GM06990 (cell line): ENCODE results near the gene GCAT.

Experiments
- DNase-seq: peaks from one replicate; pipeline ENCODE4 v3.0.0-alpha.2; 2011; ENCODE audit not compliant: insufficient read length; ENCODE audit errors: extremely low read depth
- H3K27me3 ChIP-seq: replicated peaks from 2 replicates; pipeline ENCODE4 v1.6.0; 2011; ENCODE audit warnings: low read length; ENCODE audit not compliant: control insufficient read depth, insufficient read depth
- H3K36me3 ChIP-seq: 2 replicates; pipeline ENCODE4 v1.5.1; 2011; ENCODE audit warnings: low read length; ENCODE audit not compliant: control insufficient read depth, insufficient read depth
- H3K4me3 ChIP-seq: replicated peaks from 2 replicates; pipeline ENCODE4 v1.5.1; 2011; ENCODE audit warnings: low read depth, mild to moderate bottlenecking, control low read depth, low read length
- TF ChIP-seq, protein P1 (sequence below): IDR thresholded peaks from 2 replicates; pipeline ENCODE4 v1.5.1; 2011; ENCODE audit warnings: low read length, control low read depth, mild to moderate bottlenecking, inconsistent platforms; ENCODE audit not compliant: insufficient read depth, poor library complexity, severe bottlenecking

GCAT gene

DNA sequence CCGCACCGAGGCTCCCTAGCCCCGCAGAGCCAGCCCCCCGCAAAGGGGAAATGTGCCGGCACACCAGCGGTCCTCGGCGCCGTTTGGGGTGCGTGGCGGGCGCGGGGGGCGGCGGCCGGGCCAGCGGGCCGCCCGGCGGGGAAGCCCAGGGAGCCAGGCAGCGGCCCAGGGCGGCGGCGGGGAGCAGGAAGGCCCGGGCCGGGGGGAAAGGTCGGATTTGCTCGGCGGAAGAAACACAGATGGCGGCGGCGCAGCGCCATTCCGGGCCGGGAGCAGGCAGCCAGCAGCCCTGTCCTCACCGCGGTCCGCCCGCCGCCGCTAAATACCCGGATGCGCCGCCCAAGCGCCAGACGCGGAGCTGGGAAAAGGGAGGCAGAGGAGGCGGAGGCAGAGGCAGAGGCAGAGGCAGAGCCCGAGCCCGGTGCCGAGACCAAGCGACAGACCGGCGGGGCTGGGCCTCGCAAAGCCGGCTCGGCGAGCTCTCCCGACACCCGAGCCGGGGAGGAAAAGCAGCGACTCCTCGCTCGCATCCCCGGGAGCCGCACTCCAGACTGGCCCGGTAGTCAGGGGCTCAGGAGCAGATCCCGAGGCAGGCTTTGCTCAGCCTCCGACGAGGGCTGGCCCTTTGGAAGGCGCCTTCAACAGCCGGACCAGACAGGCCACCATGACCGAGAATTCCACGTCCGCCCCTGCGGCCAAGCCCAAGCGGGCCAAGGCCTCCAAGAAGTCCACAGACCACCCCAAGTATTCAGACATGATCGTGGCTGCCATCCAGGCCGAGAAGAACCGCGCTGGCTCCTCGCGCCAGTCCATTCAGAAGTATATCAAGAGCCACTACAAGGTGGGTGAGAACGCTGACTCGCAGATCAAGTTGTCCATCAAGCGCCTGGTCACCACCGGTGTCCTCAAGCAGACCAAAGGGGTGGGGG, 2.6 kb upstream of the GCAT start:
- H3K4me3 ChIP-seq = peak overlapping the region; percentile 46

DNA sequence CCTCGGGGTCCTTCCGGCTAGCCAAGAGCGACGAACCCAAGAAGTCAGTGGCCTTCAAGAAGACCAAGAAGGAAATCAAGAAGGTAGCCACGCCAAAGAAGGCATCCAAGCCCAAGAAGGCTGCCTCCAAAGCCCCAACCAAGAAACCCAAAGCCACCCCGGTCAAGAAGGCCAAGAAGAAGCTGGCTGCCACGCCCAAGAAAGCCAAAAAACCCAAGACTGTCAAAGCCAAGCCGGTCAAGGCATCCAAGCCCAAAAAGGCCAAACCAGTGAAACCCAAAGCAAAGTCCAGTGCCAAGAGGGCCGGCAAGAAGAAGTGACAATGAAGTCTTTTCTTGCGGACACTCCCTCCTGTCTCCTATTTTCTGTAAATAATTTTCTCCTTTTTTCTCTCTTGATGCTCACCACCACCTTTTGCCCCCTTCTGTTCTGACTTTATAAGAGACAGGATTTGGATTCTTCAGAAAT, 1.9 kb upstream of the GCAT start:
- H3K4me3 ChIP-seq = no peak overlapping the region; the same call in 1 of the 2 replicates

More for the DNA sequence above, 2.6 kb upstream of the GCAT start:
- TF ChIP-seq, protein P1, sequence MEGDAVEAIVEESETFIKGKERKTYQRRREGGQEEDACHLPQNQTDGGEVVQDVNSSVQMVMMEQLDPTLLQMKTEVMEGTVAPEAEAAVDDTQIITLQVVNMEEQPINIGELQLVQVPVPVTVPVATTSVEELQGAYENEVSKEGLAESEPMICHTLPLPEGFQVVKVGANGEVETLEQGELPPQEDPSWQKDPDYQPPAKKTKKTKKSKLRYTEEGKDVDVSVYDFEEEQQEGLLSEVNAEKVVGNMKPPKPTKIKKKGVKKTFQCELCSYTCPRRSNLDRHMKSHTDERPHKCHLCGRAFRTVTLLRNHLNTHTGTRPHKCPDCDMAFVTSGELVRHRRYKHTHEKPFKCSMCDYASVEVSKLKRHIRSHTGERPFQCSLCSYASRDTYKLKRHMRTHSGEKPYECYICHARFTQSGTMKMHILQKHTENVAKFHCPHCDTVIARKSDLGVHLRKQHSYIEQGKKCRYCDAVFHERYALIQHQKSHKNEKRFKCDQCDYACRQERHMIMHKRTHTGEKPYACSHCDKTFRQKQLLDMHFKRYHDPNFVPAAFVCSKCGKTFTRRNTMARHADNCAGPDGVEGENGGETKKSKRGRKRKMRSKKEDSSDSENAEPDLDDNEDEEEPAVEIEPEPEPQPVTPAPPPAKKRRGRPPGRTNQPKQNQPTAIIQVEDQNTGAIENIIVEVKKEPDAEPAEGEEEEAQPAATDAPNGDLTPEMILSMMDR = no peak
- Histone ChIP-seq H3K27me3 (peaks cover 10% of the 10 kb centered on the region; the same call in 1 of the 2 replicates), H3K36me3 (no peaks in the 10 kb centered on the region)
- peak; percentile 54 for DNase-seq

DNA sequence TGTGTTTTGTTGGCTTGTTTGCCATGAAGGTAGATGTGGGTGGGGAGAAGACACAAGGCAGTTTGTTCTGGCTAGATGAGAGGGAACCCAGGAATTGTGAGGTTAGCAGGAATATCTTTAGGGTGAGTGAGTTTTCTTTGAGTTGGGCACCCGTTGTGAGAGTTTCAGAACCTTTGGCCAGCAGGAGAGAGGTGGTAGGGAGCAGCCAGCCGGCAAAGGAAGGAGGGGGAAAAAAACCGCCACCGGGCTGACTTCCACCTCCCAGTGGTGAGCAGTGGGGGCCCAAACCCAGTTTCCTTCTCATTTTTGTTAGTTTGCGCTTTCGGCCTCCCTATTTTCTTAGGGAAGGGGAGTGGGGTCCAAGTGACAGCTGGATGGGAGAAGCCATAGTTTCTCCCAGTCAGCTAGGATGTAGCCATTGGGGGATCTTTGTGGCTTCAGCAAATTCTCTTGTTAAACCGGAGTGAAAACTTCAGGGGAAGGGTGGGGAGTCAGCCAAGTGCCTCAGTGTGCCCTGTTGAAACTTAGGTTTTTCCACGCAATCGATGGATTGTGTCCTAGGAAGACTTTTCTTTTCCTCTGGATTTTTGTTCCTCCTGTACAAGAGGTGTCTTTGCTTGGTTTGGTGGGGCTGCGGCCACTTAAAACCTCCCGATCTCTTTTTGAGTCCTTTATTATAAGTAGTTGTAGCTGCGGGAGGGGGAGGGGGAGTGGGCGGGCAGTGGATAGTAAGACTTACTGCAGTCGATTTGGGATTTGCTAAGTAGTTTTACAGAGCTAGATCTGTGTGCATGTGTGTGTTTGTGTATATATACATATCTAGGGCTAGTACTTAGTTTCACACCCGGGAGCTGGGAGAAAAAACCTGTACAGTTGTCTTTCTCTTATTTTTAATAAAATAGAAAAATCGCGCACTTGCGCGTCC, 1.1 kb upstream of the GCAT start:
- TF ChIP-seq, protein P1 = no peak
- H3K36me3 ChIP-seq = no peaks in the 10 kb centered on the region
- H3K4me3 ChIP-seq = no peak overlapping the region
- DNase-seq = no peak
- H3K27me3 ChIP-seq = peaks cover 10% of the 10 kb centered on the region; the same call in 1 of the 2 replicates

More for the DNA sequence above, 1.9 kb upstream of the GCAT start:
- no peaks in the 10 kb centered on the region for H3K36me3 ChIP-seq
- H3K27me3 ChIP-seq = peaks cover 10% of the 10 kb centered on the region; the same call in 1 of the 2 replicates
- TF ChIP-seq, protein P1 = no peak
- no peak for DNase-seq

DNA sequence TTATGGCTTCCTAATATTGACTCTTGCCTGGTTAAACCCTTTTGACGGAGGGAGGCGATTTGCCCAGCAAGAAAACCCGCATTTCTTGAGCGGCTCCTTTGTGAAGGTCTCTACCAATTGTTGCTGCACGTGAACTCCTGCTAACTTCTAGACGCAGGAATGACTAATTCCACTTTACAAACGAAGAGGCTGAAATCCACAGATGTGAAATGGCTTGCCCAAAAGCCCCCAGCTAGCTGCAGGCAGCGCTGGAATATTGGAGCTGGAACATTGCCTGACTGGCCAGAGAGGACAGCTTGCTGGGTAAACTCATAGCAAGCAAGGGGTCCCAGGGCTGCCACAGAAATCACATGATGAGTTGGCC, 542 bp downstream of the GCAT start:
- H3K4me3 ChIP-seq = peak overlapping the region; percentile 76

DNA sequence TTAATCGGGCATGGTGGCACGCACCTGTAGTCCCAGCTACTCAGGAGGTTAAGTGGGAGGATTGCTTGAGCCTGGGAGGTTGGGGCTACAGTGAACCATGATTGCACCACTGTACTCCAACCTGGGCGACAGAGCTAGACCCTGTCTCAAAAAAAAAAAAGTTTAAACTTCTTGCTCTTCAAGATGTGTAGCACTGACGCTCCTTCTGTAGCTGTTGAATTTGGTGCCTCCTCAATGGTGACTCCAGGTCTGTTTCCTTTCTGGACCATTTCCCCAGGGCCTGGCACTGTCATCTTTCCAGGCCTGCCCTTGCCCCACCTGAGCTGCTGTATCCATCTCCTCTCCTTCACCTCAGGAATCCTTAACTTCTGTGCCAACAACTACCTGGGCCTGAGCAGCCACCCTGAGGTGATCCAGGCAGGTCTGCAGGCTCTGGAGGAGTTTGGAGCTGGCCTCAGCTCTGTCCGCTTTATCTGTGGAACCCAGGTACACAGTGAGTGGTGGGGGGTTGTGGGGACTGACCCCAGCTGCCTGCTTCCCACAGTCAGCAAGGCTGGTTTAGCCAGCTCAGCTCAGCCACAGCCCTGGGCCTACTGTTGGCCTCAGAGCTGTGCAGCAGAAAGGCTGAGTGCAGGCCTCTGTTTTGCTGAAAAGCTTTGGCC, 2.1 kb downstream of the GCAT start:
- H3K4me3 ChIP-seq = no peak overlapping the region
- peaks cover 8% of the 10 kb centered on the region; the same call in 1 of the 2 replicates for H3K27me3 ChIP-seq
- TF ChIP-seq, protein P1 = no peak
- DNase-seq = no peak
- peaks cover 2% of the 10 kb centered on the region; the same call in 1 of the 2 replicates for H3K36me3 ChIP-seq

More for the DNA sequence above, 542 bp downstream of the GCAT start:
- Histone ChIP-seq H3K27me3 (peaks cover 8% of the 10 kb centered on the region; the same call in 1 of the 2 replicates), H3K36me3 (no peaks in the 10 kb centered on the region; the same call in 1 of the 2 replicates)
- TF ChIP-seq, protein P1 = no peak
- DNase-seq = no peak
